Stimulated activated CD8-positive, alpha-beta memory T cell treated with anti-CD3 and anti-CD28 coated beads, Interleukin-15, amount 100 ng/mL, for 4 hours (primary cell): ENCODE measurements around the gene RBM19.

Source experiments
- DNase-seq, 2 donors: peaks; one replicate each; pipeline ENCODE4 v3.0.0-alpha.2; 2020; ENCODE audit warnings: low read depth in 2 of 2

Gene RBM19

GRCh38 chr12:113990250-113991223, 24.4 kb upstream of the RBM19 start:
- no peak for DNase-seq

GRCh38 chr12:113988976-113989375, 22.9 kb upstream of the RBM19 start:
- DNase-seq: no peak

DNA sequence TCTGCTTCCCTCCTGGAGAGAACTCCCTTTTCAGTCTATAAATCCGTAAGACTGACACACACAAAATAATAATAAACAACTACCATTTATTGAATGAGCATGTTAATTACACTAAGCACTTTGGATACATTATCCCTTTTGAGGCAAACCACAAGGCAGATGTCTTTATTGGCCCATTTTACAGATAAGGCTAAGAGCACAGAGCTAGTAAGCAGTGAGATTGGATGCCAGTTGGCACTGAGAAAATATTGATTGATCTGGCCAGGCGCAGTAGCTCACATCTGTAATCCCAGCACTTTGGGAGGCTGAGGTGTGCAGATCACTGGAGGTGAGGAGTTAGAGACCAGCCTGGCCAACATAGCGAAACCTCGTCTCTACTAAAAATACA, 21.9 kb upstream of the RBM19 start:
- no peak for DNase-seq

DNA sequence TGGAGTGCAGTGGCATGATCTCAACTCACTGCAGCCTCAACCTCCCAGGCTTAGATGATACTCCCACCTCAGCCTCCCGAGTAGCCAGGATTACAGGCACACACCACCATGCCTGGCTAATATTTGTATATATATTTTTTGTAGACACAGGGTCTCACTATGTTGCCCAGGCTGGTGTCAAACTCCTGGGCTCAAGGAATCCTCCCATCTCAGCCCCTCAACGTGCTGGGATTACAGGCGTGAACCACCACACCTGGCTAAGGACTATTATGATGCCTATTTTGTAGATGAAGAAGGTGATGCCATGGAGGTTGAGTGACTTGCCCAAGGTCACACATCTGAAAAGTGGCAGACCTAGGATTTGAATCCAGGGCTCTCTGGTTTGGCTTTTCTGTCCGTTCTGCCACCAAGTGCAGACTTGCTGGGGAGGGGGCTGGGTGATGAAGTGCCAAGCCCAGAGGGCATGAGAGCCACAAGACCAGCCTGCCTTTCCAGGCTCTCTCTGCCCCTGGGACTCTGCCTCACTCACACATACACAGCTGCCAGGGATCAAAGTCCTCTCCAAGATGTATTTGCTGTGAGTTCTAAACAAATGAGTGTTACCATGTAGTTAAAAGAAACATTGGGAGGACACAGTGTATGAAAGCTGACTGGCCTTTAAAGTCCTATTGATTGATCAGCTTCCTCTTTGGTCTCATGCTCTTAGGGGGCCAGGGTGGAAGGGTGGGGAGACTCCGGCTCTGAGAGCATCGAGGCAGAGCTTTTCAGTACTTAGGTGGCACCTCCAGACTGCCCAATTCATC, 21.3 kb upstream of the RBM19 start:
- no peak for DNase-seq

GRCh38 chr12:113984464-113984863, 18.3 kb upstream of the RBM19 start:
- no peak for DNase-seq

DNA sequence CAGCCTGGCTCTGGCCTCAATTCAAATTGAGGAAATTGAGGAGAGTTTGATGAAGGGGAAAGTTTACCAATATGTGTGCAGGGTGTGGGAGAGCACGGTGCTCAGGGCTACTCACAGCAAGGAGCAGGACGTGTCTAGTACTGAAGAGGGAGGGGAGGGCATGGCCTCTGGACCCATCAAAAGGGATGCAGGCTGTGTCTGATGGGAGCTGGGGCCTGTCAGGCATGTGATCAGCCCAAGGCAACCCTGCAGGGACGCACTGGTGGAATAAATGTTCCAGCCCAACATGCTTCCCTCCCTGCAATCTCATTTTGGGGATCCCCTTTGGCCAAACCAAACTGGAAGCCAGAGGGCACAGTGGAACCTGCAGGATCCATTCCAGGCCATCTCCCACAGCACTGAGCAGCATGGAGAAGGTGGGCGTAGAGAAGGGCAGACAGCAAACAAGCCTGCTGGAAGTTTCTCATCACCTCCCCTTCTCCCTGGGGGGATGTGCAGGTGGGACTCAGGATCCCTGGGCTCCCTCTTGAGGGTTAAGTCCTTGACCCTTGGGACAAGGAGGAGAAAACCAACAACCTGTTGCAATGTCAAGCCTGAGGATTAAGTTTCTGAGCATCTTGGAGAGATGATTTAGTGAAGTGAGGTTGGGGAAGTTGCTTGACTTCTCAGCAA, 17.8 kb upstream of the RBM19 start:
- no peak for DNase-seq

DNA sequence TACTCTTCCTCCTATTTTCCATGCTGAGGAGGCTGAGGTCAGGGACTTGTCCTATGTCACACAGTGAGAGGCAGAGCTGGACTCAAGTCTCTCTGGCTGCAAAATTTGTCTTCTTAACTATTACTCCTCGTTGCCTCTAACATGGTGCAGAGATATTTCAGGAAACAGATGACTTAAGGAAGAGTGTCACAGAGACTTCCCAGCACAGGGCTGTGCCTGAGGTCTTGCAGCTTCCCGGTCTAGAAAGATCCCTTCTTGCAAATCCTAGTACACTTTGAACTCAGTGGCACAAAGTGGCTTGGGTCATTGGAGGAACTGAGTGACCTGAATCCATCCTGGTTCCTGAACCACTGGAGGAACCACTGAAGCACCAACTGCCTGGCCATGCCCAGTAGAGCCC, 17.1 kb upstream of the RBM19 start:
- no peak for DNase-seq

- no peak for DNase-seq
Observed at GRCh38 chr12:113981876-113982275, 15.8 kb upstream of the RBM19 start.

- DNase-seq: no peak
Observed at GRCh38 chr12:113980537-113981337, 14.6 kb upstream of the RBM19 start.

DNA sequence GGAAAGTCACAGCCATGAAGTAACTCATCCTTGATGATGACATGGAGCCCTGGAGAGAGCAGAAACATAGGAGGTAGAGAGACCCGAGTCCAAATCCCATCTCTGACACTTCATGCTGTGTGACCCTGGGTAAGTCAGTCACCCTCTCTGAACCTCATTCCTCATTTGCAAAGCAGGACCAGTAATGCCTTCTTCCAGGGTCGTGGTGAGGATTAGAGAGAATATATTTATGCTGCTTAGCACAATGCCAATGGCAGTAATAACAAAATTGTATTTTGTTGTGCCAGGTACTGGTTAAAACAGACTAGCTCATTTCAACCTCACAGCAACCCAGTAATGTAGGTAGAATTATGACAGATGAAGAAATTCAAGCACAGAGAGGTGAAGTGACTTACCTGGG, 13.9 kb upstream of the RBM19 start:
- no peak for DNase-seq

DNA sequence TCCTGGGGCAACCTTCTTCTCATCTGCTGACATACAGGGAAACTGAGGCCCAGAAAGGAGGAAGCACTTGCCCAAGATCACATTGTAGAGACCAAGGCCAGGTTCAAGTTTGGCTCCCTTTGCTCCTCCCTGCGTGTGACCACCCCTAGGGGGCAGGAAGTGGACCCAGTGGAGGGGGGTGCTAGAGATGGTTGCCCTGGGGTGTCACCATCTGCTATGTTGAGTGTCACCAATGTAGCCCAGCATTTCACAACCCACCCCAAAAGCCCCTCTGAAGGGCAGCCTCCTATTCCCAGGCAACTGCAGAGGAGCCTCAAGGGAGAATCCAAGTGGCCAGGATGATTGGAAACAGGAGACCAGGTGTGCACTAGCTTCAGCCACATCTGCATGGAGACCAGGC, 12.0 kb upstream of the RBM19 start:
- DNase-seq: no peak

- DNase-seq: no peak
Observed at GRCh38 chr12:113974006-113974405, 7.9 kb upstream of the RBM19 start.

- no peak for DNase-seq
Observed at GRCh38 chr12:113973109-113973904, 7.2 kb upstream of the RBM19 start.

GRCh38 chr12:113971392-113971791, 5.3 kb upstream of the RBM19 start:
- no peak for DNase-seq

DNA sequence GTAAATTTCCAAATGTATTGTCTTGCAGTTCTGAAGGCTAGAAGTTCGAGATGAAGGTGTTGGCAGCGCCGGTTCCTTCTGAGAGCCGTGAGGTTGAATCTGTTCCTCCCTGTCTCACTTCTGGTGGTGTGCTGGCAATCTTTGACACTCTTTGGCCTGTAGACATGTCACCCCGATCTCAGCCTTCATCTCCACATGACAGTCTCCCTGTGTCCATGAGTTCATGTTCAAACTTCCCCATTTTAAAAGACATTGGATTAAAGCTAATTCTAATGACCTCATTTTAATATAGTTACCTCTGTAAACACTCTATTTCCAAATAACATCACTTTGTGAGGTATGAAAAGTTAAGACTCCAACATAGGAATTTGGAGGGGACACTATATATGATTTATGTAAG, 4.1 kb upstream of the RBM19 start:
- DNase-seq: no peak

GRCh38 chr12:113967368-113967767, 1.2 kb upstream of the RBM19 start:
- DNase-seq: no peak

- DNase-seq: no peak
Observed at GRCh38 chr12:113962733-113963132, 3.4 kb downstream of the RBM19 start.

GRCh38 chr12:113961921-113962710, 4.0 kb downstream of the RBM19 start:
- no peak for DNase-seq

GRCh38 chr12:113960030-113960429, 6.1 kb downstream of the RBM19 start:
- no peak for DNase-seq

GRCh38 chr12:113959096-113959495, 7.0 kb downstream of the RBM19 start:
- no peak for DNase-seq
